ENCODE data around the gene TBCK. TPM values are rescaled to one million over a fixed set of nuclear protein-coding genes. Genes with fewer than 3 reads are reported as not detected.

The TBCK gene
- total RNA-seq, 1 donor from 2014 or later: 35.7 TPM

DNA sequence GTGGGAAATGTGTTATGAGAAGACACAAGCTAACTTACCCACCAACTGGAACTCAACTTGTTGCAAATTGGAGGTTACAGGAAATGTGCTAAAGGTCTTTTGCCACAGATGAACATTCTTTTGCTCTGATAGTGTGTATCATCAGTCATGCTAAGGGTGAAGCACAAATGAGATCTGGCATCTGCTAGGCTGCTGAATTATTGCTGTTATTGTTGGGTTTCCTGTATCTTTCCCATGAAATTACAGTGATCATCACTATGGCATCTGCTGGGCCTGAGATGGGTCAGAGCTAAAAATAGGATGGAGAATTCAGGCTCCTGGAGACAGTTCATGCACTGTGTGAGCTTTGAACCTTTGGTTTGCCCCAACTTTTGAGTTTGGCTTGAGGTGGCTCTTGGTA is 296.2 kb downstream of the TBCK start:
- Histone ChIP-seq H3K36me3 (no peaks in the 10 kb centered on the region), H3K4me3 (no peak overlapping the region), H3K27me3 (no peaks in the 10 kb centered on the region), H3K9me3 (no peaks in the 10 kb centered on the region), H3K4me1 (no peaks in the 10 kb centered on the region), H3K27ac (no peak overlapping the region)
- intact Hi-C loops (cut with DNase I): no loop called here
- DNase-seq (ENCODE audit: low spot score in 2 of 2): no peak
- TF ChIP-seq, protein P1, sequence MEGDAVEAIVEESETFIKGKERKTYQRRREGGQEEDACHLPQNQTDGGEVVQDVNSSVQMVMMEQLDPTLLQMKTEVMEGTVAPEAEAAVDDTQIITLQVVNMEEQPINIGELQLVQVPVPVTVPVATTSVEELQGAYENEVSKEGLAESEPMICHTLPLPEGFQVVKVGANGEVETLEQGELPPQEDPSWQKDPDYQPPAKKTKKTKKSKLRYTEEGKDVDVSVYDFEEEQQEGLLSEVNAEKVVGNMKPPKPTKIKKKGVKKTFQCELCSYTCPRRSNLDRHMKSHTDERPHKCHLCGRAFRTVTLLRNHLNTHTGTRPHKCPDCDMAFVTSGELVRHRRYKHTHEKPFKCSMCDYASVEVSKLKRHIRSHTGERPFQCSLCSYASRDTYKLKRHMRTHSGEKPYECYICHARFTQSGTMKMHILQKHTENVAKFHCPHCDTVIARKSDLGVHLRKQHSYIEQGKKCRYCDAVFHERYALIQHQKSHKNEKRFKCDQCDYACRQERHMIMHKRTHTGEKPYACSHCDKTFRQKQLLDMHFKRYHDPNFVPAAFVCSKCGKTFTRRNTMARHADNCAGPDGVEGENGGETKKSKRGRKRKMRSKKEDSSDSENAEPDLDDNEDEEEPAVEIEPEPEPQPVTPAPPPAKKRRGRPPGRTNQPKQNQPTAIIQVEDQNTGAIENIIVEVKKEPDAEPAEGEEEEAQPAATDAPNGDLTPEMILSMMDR (IDR thresholded peaks at IDR 0.05): no peak

DNA sequence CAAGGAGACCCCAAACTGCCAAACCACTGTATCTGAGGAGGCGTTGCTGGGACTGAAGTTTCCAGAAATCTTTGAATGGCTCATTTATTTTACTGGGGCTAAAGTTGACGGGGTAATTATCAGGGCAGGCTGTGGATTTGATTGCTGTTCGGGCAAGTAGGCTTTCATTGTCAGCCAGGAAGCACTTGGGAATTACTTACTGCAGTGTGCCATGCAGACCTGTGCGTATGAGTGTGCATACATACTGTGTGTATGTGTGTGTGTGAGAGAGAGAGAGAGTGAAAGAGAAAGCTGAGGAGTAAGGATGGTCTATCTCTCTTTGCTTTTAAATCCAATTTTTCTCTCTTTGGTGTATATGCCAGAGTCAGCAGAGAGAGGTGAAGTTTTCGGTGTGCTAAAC is 298.0 kb downstream of the TBCK start:
- no peaks in the 10 kb centered on the region for H3K4me1 ChIP-seq
- H3K27ac ChIP-seq: no peak overlapping the region
- no peak for DNase-seq (ENCODE audit: low spot score in 2 of 2)
- no peaks in the 10 kb centered on the region for H3K9me3 ChIP-seq
- intact Hi-C loops (cut with DNase I): no loop called here
- H3K36me3 ChIP-seq: no peaks in the 10 kb centered on the region
- no peak overlapping the region for H3K4me3 ChIP-seq
- TF ChIP-seq, protein P1 (IDR thresholded peaks at IDR 0.05): no peak
- no peaks in the 10 kb centered on the region for H3K27me3 ChIP-seq

DNA sequence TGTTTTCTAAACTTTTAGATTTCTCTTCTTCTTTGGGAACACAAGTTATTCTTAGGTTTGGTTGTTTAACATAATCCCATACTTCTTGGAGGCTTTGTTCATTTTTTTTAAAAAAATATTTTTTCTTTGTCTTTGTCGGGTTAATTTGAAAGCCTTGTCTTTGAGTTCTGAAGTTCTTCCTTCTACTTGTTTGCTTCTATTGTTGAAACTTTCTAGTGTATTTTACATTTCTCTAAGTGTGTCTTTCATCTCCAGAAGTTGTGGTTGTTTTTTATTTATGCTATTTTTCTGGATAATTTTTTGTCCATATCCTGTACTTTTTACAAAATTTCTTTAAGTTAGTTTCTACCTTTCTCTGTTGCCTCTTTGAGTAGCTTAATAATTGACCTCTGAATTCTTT is 304.6 kb downstream of the TBCK start:
- DNase-seq (ENCODE audit: low spot score in 2 of 2): no peak
- Histone ChIP-seq H3K27me3 (no peaks in the 10 kb centered on the region), H3K36me3 (no peaks in the 10 kb centered on the region), H3K4me3 (no peak overlapping the region), H3K27ac (no peak overlapping the region), H3K9me3 (peaks cover 4 to 16% of the 10 kb centered on the region in 2 donors), H3K4me1 (no peaks in the 10 kb centered on the region)
- TF ChIP-seq, protein P1 (IDR thresholded peaks at IDR 0.05): no peak
- intact Hi-C loops (cut with DNase I): no loop called here

DNA sequence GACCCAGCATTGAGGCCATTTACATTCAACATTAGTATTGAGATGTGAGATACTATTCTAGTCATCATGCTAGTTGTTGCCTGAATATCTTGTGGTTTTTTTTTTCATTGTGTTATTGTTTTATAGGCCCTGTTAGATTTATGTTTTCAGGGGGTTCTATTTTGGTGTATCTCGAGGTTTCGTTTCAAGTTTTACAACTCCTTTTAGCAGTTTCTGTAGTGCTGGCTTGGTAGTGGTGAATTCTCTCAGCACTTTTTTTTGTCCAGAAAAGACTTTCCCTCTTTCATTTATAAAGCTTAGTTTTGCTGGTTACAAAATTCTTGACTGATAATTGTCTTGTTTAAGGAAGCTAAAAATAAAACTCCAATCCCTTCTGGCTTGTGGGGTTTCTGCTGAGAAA is 305.2 kb downstream of the TBCK start:
- TF ChIP-seq, protein P1 (IDR thresholded peaks at IDR 0.05): no peak
- intact Hi-C loops (cut with DNase I): no loop called here
- no peak for DNase-seq (ENCODE audit: low spot score in 2 of 2)
- Histone ChIP-seq H3K27me3 (no peaks in the 10 kb centered on the region), H3K27ac (no peak overlapping the region), H3K9me3 (peaks cover 4 to 16% of the 10 kb centered on the region in 2 donors), H3K4me1 (no peaks in the 10 kb centered on the region), H3K4me3 (no peak overlapping the region), H3K36me3 (no peaks in the 10 kb centered on the region)

DNA sequence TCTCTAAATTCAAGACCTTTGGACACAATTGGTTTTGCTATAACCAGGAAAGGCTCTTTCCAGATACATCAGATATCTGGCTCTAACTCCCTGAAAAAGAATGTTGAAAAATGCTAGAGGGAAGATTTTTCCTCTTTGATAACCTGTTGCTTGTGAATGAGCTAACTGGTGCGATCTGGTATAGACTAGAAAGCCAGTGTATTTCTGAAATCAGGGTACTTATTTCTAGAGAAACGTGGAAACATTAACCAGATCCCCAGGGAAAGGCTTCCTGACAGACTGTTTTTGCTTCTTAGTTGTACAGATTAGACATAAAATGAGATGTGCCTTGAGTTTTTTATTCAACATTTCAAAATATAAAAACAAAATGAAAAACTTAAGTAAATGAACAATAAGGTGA is 313.0 kb downstream of the TBCK start:
- intact Hi-C loops (cut with DNase I): no loop called here
- Histone ChIP-seq H3K4me1 (no peaks in the 10 kb centered on the region), H3K9me3 (no peaks in the 10 kb centered on the region), H3K36me3 (no peaks in the 10 kb centered on the region), H3K4me3 (no peak overlapping the region), H3K27me3 (no peaks in the 10 kb centered on the region), H3K27ac (no peak overlapping the region)
- no peak for DNase-seq (ENCODE audit: low spot score in 2 of 2)
- TF ChIP-seq, protein P1 (IDR thresholded peaks at IDR 0.05): no peak

Data from ascending aorta (tissue), 2 donors.